HG03565 (cell line): ENCODE results near the gene RFX2.
"Not testable (repeated sequence)": the region's sequence is repeated elsewhere in the genome, so short reads cannot be mapped to it uniquely, and the experiment has no call there.

ENCODE experiments used
- ATAC-seq: cut with Tn5 transposase; IDR thresholded peaks from one replicate; pipeline ENCODE4 v1.9.1; 2021; ENCODE audit warnings: mild to moderate bottlenecking, moderate library complexity; ENCODE audit not compliant: unreplicated experiment

Gene RFX2

GRCh38 chr19:5993648-5994358, 116.5 kb downstream of the RFX2 start:
- no peak for ATAC-seq

- no peak for ATAC-seq
Observed at GRCh38 chr19:5993201-5993600, 117.1 kb downstream of the RFX2 start.

GRCh38 chr19:5992756-5993155, 117.5 kb downstream of the RFX2 start:
- ATAC-seq: no peak

GRCh38 chr19:5991244-5991838, 119.0 kb downstream of the RFX2 start:
- no peak for ATAC-seq

GRCh38 chr19:5990289-5990797, 120.0 kb downstream of the RFX2 start:
- ATAC-seq: no peak

- no peak for ATAC-seq
Observed at GRCh38 chr19:5989388-5990074, 120.8 kb downstream of the RFX2 start.

GRCh38 chr19:5988517-5989387, 121.5 kb downstream of the RFX2 start:
- no peak for ATAC-seq

- ATAC-seq: no peak
Observed at GRCh38 chr19:5987077-5987818, 123.1 kb downstream of the RFX2 start.

- not testable (repeated sequence) for ATAC-seq
Observed at GRCh38 chr19:5985837-5986236, 124.5 kb downstream of the RFX2 start.

GRCh38 chr19:5985098-5985783, 125.1 kb downstream of the RFX2 start:
- ATAC-seq: no peak

- ATAC-seq: no peak
Observed at GRCh38 chr19:5984600-5984999, 125.7 kb downstream of the RFX2 start.

GRCh38 chr19:5983367-5983955, 126.8 kb downstream of the RFX2 start:
- no peak for ATAC-seq

- no peak for ATAC-seq
Observed at GRCh38 chr19:5978606-5979552, 131.4 kb downstream of the RFX2 start.

GRCh38 chr19:5977785-5978605, 132.3 kb downstream of the RFX2 start, which contains the start of gene RANBP3:
Gene RANBP3 (minus strand): TSS chr19:5978140. CDS start chr19:5978082, 58 bp downstream.
- ATAC-seq: peak; percentile 83

- ATAC-seq: no peak
Observed at GRCh38 chr19:5977222-5977784, 133.0 kb downstream of the RFX2 start.

- no peak for ATAC-seq
Observed at GRCh38 chr19:5976768-5977167, 133.5 kb downstream of the RFX2 start.

- ATAC-seq: no peak
Observed at GRCh38 chr19:5975388-5975728, 134.9 kb downstream of the RFX2 start.
